HCT116 (cell line): Measurements from ENCODE around the gene PPP1R15A. TPM values are rescaled to one million over a fixed set of nuclear protein-coding genes. Genes with fewer than 3 reads are reported as not detected.

Experiments
- ATAC-seq: fragments of 200-7000 bp; cut with Tn5 transposase; 2 replicates; pipeline ENCODE4 v1.9.1; 2020; ENCODE audit warnings: mild to moderate bottlenecking, moderate library complexity
- BruUV-seq: library from RNA; stranded (reverse); fragments of 400-500 nt; replicated peaks from 2 replicates; lab custom pipeline; 2021; lab: Mats Ljungman, UMichigan
- CTCF ChIA-PET: fragments of 300-600 bp; sonication (Branson Sonifier 250); formaldehyde crosslinking; loops from one replicate; lab custom pipeline; 2021; ENCODE audit warnings: antibody characterized with exemption; lab: Charles Lee
- POLR2A ChIA-PET: fragments of 300-600, 350-600 bp; sonication (Branson Sonifier 250); formaldehyde crosslinking; loops from one replicate; lab custom pipeline; 2021; ENCODE audit warnings: antibody characterized with exemption; lab: Charles Lee
- RAD21 ChIA-PET, 2 experiments: fragments of 300-600 bp; sonication (Branson Sonifier 250); formaldehyde crosslinking; loops; one replicate each; lab custom pipeline; 2023; ENCODE audit warnings: low total read pairs in 2 of 2; ENCODE audit not compliant: uncharacterized antibody in 2 of 2, unreplicated experiment in 2 of 2, low non-redundant PET in 1 of 2; lab: Charles Lee
- DNase-seq: peaks from one replicate; pipeline ENCODE4 v3.0.0-alpha.2; 2010; ENCODE audit warnings: low read depth, low spot score
- H2AFZ ChIP-seq: fragments of 200-600 bp; shearing (Covaris generic), sonication (generic); 2 replicates; pipeline ENCODE4 v1.6.1; 2017; ENCODE audit warnings: low read depth, mixed run types, mixed read lengths, antibody characterized with exemption, low read length; ENCODE audit not compliant: poor library complexity, severe bottlenecking
- H3K27ac ChIP-seq: 2 replicates; pipeline ENCODE4 v1.5.1; 2012; ENCODE audit warnings: low read depth, low read length
- H3K27me3 ChIP-seq: fragments of 200-600 bp; sonication (generic); 2 replicates; pipeline ENCODE4 v1.6.1; 2016; ENCODE audit warnings: mixed run types, low read length, mixed read lengths; ENCODE audit not compliant: insufficient read depth
- H3K36me3 ChIP-seq, 2 experiments: fragments of 200-500 bp in 1 of 2; fragments of 200-600 bp in 1 of 2; sonication (Bioruptor generic) in 1 of 2; sonication (generic) in 1 of 2; 2 replicates each; pipeline versions ENCODE4 v1.5.1 to v1.6.1; 2014 to 2016; ENCODE audit warnings: low read length in 2 of 2, inconsistent platforms in 1 of 2, mixed read lengths in 1 of 2, mixed run types in 1 of 2; ENCODE audit not compliant: insufficient read depth in 2 of 2, control insufficient read depth in 1 of 2
- H3K4me1 ChIP-seq, 2 experiments: fragments of 200-600 bp in 1 of 2; sonication (generic) in 1 of 2; 2 replicates each; pipeline versions ENCODE4 v1.5.1 to v1.6.1; 2012 to 2017; ENCODE audit warnings: low read length in 2 of 2, inconsistent platforms in 1 of 2, mild to moderate bottlenecking in 1 of 2, mixed read lengths in 1 of 2, mixed run types in 1 of 2, moderate library complexity in 1 of 2; ENCODE audit not compliant: insufficient read depth in 2 of 2, control insufficient read depth in 1 of 2
- H3K4me2 ChIP-seq: fragments of 200-600 bp; sonication (generic); 2 replicates; pipeline ENCODE4 v1.6.1; 2017; ENCODE audit warnings: mixed run types, low read length, mixed read lengths
- H3K4me3 ChIP-seq, 2 experiments: fragments of 200-600 bp in 1 of 2; sonication (generic) in 1 of 2; replicated peaks in 1 of 2; 2 replicates each; pipeline ENCODE4 v1.5.1; 2011 to 2016; ENCODE audit warnings: low read length in 2 of 2, control low read depth in 1 of 2, low read depth in 1 of 2, mild to moderate bottlenecking in 1 of 2, mixed read lengths in 1 of 2, mixed run types in 1 of 2
- H3K79me2 ChIP-seq: fragments of 200-600 bp; sonication (generic); 2 replicates; pipeline ENCODE4 v1.6.1; 2017; ENCODE audit warnings: mild to moderate bottlenecking, mixed run types, low read length, moderate library complexity, mixed read lengths; ENCODE audit not compliant: insufficient read depth
- H3K9ac ChIP-seq: fragments of 200-600 bp; sonication (generic); 2 replicates; pipeline ENCODE4 v1.6.1; 2016; ENCODE audit warnings: low read length, mixed read lengths
- H3K9me2 ChIP-seq: fragments of 200-600 bp; sonication (generic), shearing (Covaris generic); 2 replicates; pipeline ENCODE4 v1.6.1; 2017; ENCODE audit warnings: mixed run types, mild to moderate bottlenecking, moderate library complexity; ENCODE audit not compliant: insufficient read depth
- H3K9me3 ChIP-seq, 2 experiments: fragments of 200-500 bp in 1 of 2; fragments of 200-600 bp in 1 of 2; sonication (Bioruptor generic) in 1 of 2; sonication (generic) in 1 of 2; 2 replicates each; pipeline ENCODE4 v1.6.1; 2014 to 2017; ENCODE audit warnings: low read length in 2 of 2, mixed read lengths in 2 of 2, inconsistent platforms in 1 of 2, low read depth in 1 of 2, mild to moderate bottlenecking in 1 of 2, mixed run types in 1 of 2, moderate library complexity in 1 of 2; ENCODE audit not compliant: control insufficient read depth in 1 of 2, insufficient read depth in 1 of 2
- H4K20me1 ChIP-seq: fragments of 200-600 bp; sonication (generic), shearing (Covaris generic); 2 replicates; pipeline ENCODE4 v1.6.1; 2017; ENCODE audit warnings: mixed run types, mild to moderate bottlenecking, moderate library complexity; ENCODE audit not compliant: insufficient read depth
- CEBPB ChIP-seq: IDR thresholded peaks from 2 replicates; pipeline ENCODE4 v1.6.1; 2012; ENCODE audit warnings: low read depth
- EGR1 ChIP-seq: IDR thresholded peaks from 2 replicates; pipeline ENCODE4 v1.6.1; 2012; ENCODE audit warnings: low read depth
- ELF1 ChIP-seq: IDR thresholded peaks from 2 replicates; pipeline ENCODE4 v1.6.1; 2012; ENCODE audit warnings: low read depth, borderline replicate concordance
- FOSL1 ChIP-seq: IDR thresholded peaks from 2 replicates; pipeline ENCODE4 v1.6.1; 2012; ENCODE audit warnings: low read depth
- MAX ChIP-seq: IDR thresholded peaks from 2 replicates; pipeline ENCODE4 v1.6.1; 2012
- POLR2A ChIP-seq: IDR thresholded peaks from 2 replicates; pipeline ENCODE4 v1.7.0; 2011; ENCODE audit warnings: borderline replicate concordance; ENCODE audit not compliant: insufficient read depth, insufficient read length; ENCODE audit errors: extremely low read depth
- POLR2AphosphoS5 ChIP-seq: IDR thresholded peaks from 2 replicates; pipeline ENCODE4 v1.6.1; 2011; ENCODE audit warnings: mild to moderate bottlenecking, low read depth, low read length, moderate library complexity
- RAD21 ChIP-seq: IDR thresholded peaks from 2 replicates; pipeline ENCODE4 v1.6.1; 2012; ENCODE audit warnings: low read depth, mild to moderate bottlenecking
- REST ChIP-seq: IDR thresholded peaks from 2 replicates; pipeline ENCODE4 v1.6.1; 2012; ENCODE audit warnings: low read depth
- SIN3A ChIP-seq: IDR thresholded peaks from 2 replicates; pipeline ENCODE4 v1.6.1; 2012; ENCODE audit warnings: low read depth
- TCF7L2 ChIP-seq: IDR thresholded peaks from 2 replicates; pipeline ENCODE4 v1.7.0; 2011; ENCODE audit warnings: borderline replicate concordance, inconsistent platforms; ENCODE audit not compliant: insufficient read depth, insufficient read length; ENCODE audit errors: extremely low read depth
- YY1 ChIP-seq: IDR thresholded peaks from 2 replicates; pipeline ENCODE4 v1.6.1; 2011; ENCODE audit warnings: low read length, low read depth, moderate library complexity, mild to moderate bottlenecking; ENCODE audit not compliant: insufficient replicate concordance; ENCODE audit errors: extremely low read depth
- ZFX ChIP-seq: fragments of 450-650 bp; IDR thresholded peaks from 2 replicates; pipeline ENCODE4 v1.6.1; 2017
- ZNF274 ChIP-seq: fragments of 200-500 bp; sonication (Bioruptor generic); IDR thresholded peaks from 2 replicates; pipeline ENCODE4 v1.6.1; 2014; ENCODE audit warnings: mild to moderate bottlenecking, low read depth, low read length, inconsistent platforms
- intact Hi-C: fragments of 100-400 bp; cut with micrococcal nuclease; formaldehyde crosslinking; loops from 2 replicates; pipeline ENCODE4 v1.10.0; 2022
- total RNA-seq: library from RNA; stranded (reverse); gene quantifications from one replicate; pipeline ENCODE4 v1.2.1, GENCODE V29; 2021; ENCODE audit not compliant: unreplicated experiment

The PPP1R15A gene
- total RNA-seq, 1 experiment from 2014 or later: 50.3 TPM

- TF ChIP-seq POLR2AphosphoS5 (no peak), TCF7L2 (no peak), REST (no peak)
- TF ChIP-seq, all 23 proteins: peak for 2
These were observed 27.7 kb upstream of the PPP1R15A start (continued) for GRCh38 chr19:48844472-48844871.

GRCh38 chr19:48845384-48845783, 26.8 kb upstream of the PPP1R15A start:
- ChIA-PET RAD21 (no interaction called here), CTCF (interaction anchor here (0.9 to 1.6 kb wide), 4 partner anchors 14 to 54 kb away, joined by 3 to 8 read pairs (median 3); partner anchors contain the start of gene NUCB1), POLR2A (interaction anchor here (1.3 to 1.9 kb wide), 2 partner anchors 121 to 226 kb away, joined by 4 to 6 read pairs; partner anchors contain the start of gene SPHK2)
- no peak for DNase-seq
- Histone ChIP-seq H2AFZ (no peak overlapping the region), H4K20me1 (no peaks in the 10 kb centered on the region), H3K4me3 (no peak overlapping the region), H3K27me3 (no peaks in the 10 kb centered on the region), H3K9ac (no peak overlapping the region), H3K9me3 (no peaks in the 10 kb centered on the region), H3K79me2 (no peaks in the 10 kb centered on the region), H3K36me3 (0 out of 4 replicates have a peak, but pooled peaks cover 0 to 4% of the 10 kb centered on the region in 2 experiments), H3K4me1 (peaks cover 0 to 5% of the 10 kb centered on the region in 2 experiments; a peak in 1 of 4 replicates), H3K4me2 (no peak overlapping the region), H3K9me2 (no peaks in the 10 kb centered on the region), H3K27ac (no peak overlapping the region)
- intact Hi-C loops: no loop called here
- no peak for ATAC-seq
- no TSS peak for BruUV-seq
- no peak for TF ChIP-seq EGR1
- TF ChIP-seq SIN3A: no peak
- TF ChIP-seq RAD21: no peak
- no peak for TF ChIP-seq REST
- TF ChIP-seq FOSL1: no peak
- no peak for TF ChIP-seq MAX
- TF ChIP-seq POLR2A: no peak
- TF ChIP-seq ZFX: no peak
- TF ChIP-seq ZNF274: no peak
- no peak for TF ChIP-seq YY1
- no peak for TF ChIP-seq ELF1
- no peak for TF ChIP-seq TCF7L2
- no peak for TF ChIP-seq CEBPB
